ENCODE measurements around the gene RBFOX2. TPM values are rescaled to one million over a fixed set of nuclear protein-coding genes. Genes with fewer than 3 reads are reported as not detected.

RBFOX2 gene
- total RNA-seq, 1 donor: 187 TPM

- peak; percentile 88 for DNase-seq (ENCODE audit: low read depth)
- TF ChIP-seq CTCF (IDR thresholded peaks at IDR 0.05; ENCODE audit: insufficient read depth, low read length): no peak
- H3K4me3 ChIP-seq (ENCODE audit: low read depth, low read length): peak overlapping the region; percentile 50
These were observed 66.9 kb downstream of the RBFOX2 start for GRCh38 chr22:35961480-35962295.

GRCh38 chr22:35960854-35961253, 67.8 kb downstream of the RBFOX2 start:
- no peak for TF ChIP-seq CTCF (IDR thresholded peaks at IDR 0.05; ENCODE audit: insufficient read depth, low read length)
- H3K4me3 ChIP-seq (ENCODE audit: low read depth, low read length): peak overlapping the region; percentile 13
- DNase-seq (ENCODE audit: low read depth): no peak

GRCh38 chr22:35959121-35959800, 69.4 kb downstream of the RBFOX2 start:
- no peak for DNase-seq (ENCODE audit: low read depth)
- no peak overlapping the region for H3K4me3 ChIP-seq (ENCODE audit: low read depth, low read length)
- no peak for TF ChIP-seq CTCF (IDR thresholded peaks at IDR 0.05; ENCODE audit: insufficient read depth, low read length)

- no peak overlapping the region for H3K4me3 ChIP-seq (ENCODE audit: low read depth, low read length)
- no peak for TF ChIP-seq CTCF (IDR thresholded peaks at IDR 0.05; ENCODE audit: insufficient read depth, low read length)
- no peak for DNase-seq (ENCODE audit: low read depth)
These were observed 70.3 kb downstream of the RBFOX2 start for GRCh38 chr22:35958334-35958733.

- TF ChIP-seq CTCF (IDR thresholded peaks at IDR 0.05; ENCODE audit: insufficient read depth, low read length): no peak
- H3K4me3 ChIP-seq (ENCODE audit: low read depth, low read length): no peak overlapping the region
- no peak for DNase-seq (ENCODE audit: low read depth)
These were observed 71.0 kb downstream of the RBFOX2 start for GRCh38 chr22:35957589-35957988.

GRCh38 chr22:35956850-35957249, 71.8 kb downstream of the RBFOX2 start:
- TF ChIP-seq CTCF (IDR thresholded peaks at IDR 0.05; ENCODE audit: insufficient read depth, low read length): no peak
- no peak overlapping the region for H3K4me3 ChIP-seq (ENCODE audit: low read depth, low read length)
- no peak for DNase-seq (ENCODE audit: low read depth)
